Measurements from ENCODE around the gene AOPEP. TPM values are rescaled to one million over a fixed set of nuclear protein-coding genes. Genes with fewer than 3 reads are reported as not detected.

The AOPEP gene
- total and polyA plus RNA-seq, 2 donors (not counting 3 experiments of a cell fraction or from before 2014, with no cell fraction given): 20.2 to 41.6 TPM

GRCh38 chr9:95093586-95093985 is 367.1 kb downstream of the AOPEP start:
- Histone ChIP-seq H4K20me1 (replicated peaks; ENCODE audit: control insufficient read depth, extremely low read depth, insufficient read depth, low read length) (no peaks in the 10 kb centered on the region), H3K9me3 (replicated peaks; ENCODE audit: control insufficient read depth, insufficient read depth, low read length) (no peaks in the 10 kb centered on the region), H3K4me1 (ENCODE audit: control insufficient read depth, extremely low read depth, insufficient read depth, low read length) (peaks cover 6% of the 10 kb centered on the region), H3K4me2 (ENCODE audit: insufficient read depth, low read length) (no peak overlapping the region), H3K27ac (ENCODE audit: insufficient read depth, low read depth, low read length) (no peak overlapping the region), H3K9me1 (replicated peaks; ENCODE audit: control insufficient read depth, extremely low read depth, insufficient read depth, low read length) (no peaks in the 10 kb centered on the region), H3K79me2 (ENCODE audit: control insufficient read depth, insufficient read depth, low read length) (no peaks in the 10 kb centered on the region), H3K27me3 (ENCODE audit: control insufficient read depth in 2 of 2, insufficient read depth in 2 of 2, low read length in 2 of 2) (no peaks in the 10 kb centered on the region), H3K36me3 (ENCODE audit: control insufficient read depth in 2 of 2, extremely low read depth in 1 of 2, insufficient read depth in 2 of 2, low read length in 2 of 2) (peaks cover 0 to 2% of the 10 kb centered on the region in 2 experiments), H2AFZ (ENCODE audit: low read depth, low read length) (no peak overlapping the region), H3K9ac (replicated peaks; ENCODE audit: extremely low read depth, insufficient read depth, low read length) (no peak overlapping the region), H3K4me3 (replicated peaks in 1 of 3; ENCODE audit: insufficient read depth in 1 of 3, low read depth in 1 of 3, low read length in 3 of 3) (no peak overlapping the region)
- ChIA-PET CTCF (interaction anchor here (0.7 to 2.9 kb wide), 4 partner anchors 34 to 412 kb away, joined by 3 to 13 read pairs (median 6); no protein-coding TSS in a partner anchor), POLR2A (no interaction called here)
- TF ChIP-seq FOS (IDR thresholded peaks at IDR 0.05; ENCODE audit: borderline replicate concordance, insufficient read depth, low read length): no peak
- TF ChIP-seq MYC (IDR thresholded peaks at IDR 0.05; ENCODE audit: low read depth, low read length): no peak
- TF ChIP-seq MAX (IDR thresholded peaks at IDR 0.05; ENCODE audit: insufficient read depth, insufficient read length): no peak
- no peak for TF ChIP-seq GATA2 (IDR thresholded peaks at IDR 0.05; ENCODE audit: insufficient read depth, insufficient read length, low read depth, low read length)
- TF ChIP-seq POLR2AphosphoS5 (IDR thresholded peaks at IDR 0.05; ENCODE audit: insufficient read depth, low read depth, low read length): no peak
- no peak for TF ChIP-seq CTCF (IDR thresholded peaks at IDR 0.05; ENCODE audit: extremely low read depth in 1 of 2, insufficient read depth in 1 of 2, low read depth in 1 of 2, low read length in 2 of 2)
- TF ChIP-seq EZH2 (IDR thresholded peaks at IDR 0.05; ENCODE audit: borderline replicate concordance, low read depth, low read length, severe bottlenecking): no peak
- TF ChIP-seq JUN (IDR thresholded peaks at IDR 0.05; ENCODE audit: borderline replicate concordance, insufficient read depth, insufficient read length, low read depth): no peak
- no peak for TF ChIP-seq POLR2A (IDR thresholded peaks at IDR 0.05; ENCODE audit: low read depth, low read length)
- BruUV-seq (replicated peaks): no TSS peak
- no peak for FAIRE-seq
- dilution Hi-C loops (cut with MboI; ENCODE audit: extremely low pct_ligation_motif_present, low sequenced_read_pairs): no loop called here
- intact Hi-C loops (cut with micrococcal nuclease): no loop called here
- DNase-seq (ENCODE audit: low read depth, low spot score): no peak

All from endothelial cell of umbilical vein (primary cell).